Astrocyte (in vitro differentiated cells and primary cell): ENCODE results near the gene ATXN1.

Experiments used
- EZH2 ChIP-seq: IDR thresholded peaks from 2 replicates; pipeline ENCODE4 v1.6.1; 2012; ENCODE audit warnings: mild to moderate bottlenecking, low read length, inconsistent platforms; ENCODE audit not compliant: insufficient read depth
- TF ChIP-seq, protein P1 (sequence below): IDR thresholded peaks from 2 replicates; pipeline ENCODE4 v1.5.1; 2011; ENCODE audit warnings: low read depth, mild to moderate bottlenecking, inconsistent platforms, low read length, moderate library complexity; ENCODE audit not compliant: insufficient read depth

DNA sequence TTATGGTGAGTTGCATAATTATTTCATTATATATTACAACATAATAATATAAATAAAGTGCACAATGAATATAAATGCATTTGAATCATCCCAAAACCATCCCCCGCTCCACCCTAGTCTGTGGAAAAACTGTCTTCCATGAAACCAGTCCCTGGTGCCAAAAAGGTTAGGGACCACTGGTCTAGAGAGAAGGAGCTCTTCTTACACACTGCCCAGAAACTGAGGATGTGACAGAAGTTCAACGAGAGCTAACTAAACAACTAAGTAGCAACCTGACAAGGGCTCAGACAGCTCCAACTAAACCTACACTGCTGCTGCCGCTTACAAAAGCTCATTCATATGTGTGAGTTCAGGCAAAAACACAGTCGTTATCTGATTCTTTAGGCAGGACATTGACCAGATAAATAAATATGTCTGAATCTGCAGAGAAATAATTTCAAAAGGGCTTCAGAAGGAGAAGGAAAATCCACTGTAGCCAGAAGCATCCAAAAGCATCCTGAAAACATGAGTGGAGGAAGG, 125.9 kb downstream of the ATXN1 start:
- TF ChIP-seq, protein P1, sequence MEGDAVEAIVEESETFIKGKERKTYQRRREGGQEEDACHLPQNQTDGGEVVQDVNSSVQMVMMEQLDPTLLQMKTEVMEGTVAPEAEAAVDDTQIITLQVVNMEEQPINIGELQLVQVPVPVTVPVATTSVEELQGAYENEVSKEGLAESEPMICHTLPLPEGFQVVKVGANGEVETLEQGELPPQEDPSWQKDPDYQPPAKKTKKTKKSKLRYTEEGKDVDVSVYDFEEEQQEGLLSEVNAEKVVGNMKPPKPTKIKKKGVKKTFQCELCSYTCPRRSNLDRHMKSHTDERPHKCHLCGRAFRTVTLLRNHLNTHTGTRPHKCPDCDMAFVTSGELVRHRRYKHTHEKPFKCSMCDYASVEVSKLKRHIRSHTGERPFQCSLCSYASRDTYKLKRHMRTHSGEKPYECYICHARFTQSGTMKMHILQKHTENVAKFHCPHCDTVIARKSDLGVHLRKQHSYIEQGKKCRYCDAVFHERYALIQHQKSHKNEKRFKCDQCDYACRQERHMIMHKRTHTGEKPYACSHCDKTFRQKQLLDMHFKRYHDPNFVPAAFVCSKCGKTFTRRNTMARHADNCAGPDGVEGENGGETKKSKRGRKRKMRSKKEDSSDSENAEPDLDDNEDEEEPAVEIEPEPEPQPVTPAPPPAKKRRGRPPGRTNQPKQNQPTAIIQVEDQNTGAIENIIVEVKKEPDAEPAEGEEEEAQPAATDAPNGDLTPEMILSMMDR: no peak
- TF ChIP-seq EZH2: no peak
